Smooth muscle cell (in vitro differentiated cells): ENCODE data around the gene SMPX. TPM values are rescaled to one million over a fixed set of nuclear protein-coding genes. Genes with fewer than 3 reads are reported as not detected.
"Not testable (repeated sequence)": the region's sequence is repeated elsewhere in the genome, so short reads cannot be mapped to it uniquely, and the experiment has no call there.

ENCODE experiments used
- DNase-seq: peaks from one replicate; lab custom pipeline; 2025; ENCODE audit not compliant: unreplicated experiment; lab: John Stamatoyannopoulos, UW
- H2AFZ ChIP-seq: fragments of 200-600 bp; sonication (generic); 2 replicates; pipeline ENCODE4 v1.6.0; 2016; ENCODE audit warnings: antibody characterized with exemption, low read depth, mild to moderate bottlenecking
- H3F3A ChIP-seq: fragments of 200-600 bp; sonication (generic); 2 replicates; pipeline ENCODE4 v1.6.0; 2017; ENCODE audit warnings: antibody characterized with exemption, low read depth
- H3K27ac ChIP-seq: fragments of 200-600 bp; sonication (generic); 2 replicates; pipeline ENCODE4 v1.5.1; 2016; ENCODE audit warnings: low read depth, mild to moderate bottlenecking
- H3K27me3 ChIP-seq: fragments of 200-600 bp; sonication (generic); 2 replicates; pipeline ENCODE4 v1.6.1; 2016; ENCODE audit warnings: low read depth, mild to moderate bottlenecking
- H3K36me3 ChIP-seq: fragments of 200-600 bp; sonication (generic); 2 replicates; pipeline ENCODE4 v1.5.1; 2016; ENCODE audit warnings: low read depth
- H3K4me1 ChIP-seq: fragments of 200-600 bp; sonication (generic); 2 replicates; pipeline ENCODE4 v1.5.1; 2016; ENCODE audit warnings: low read depth
- H3K4me2 ChIP-seq: fragments of 200-600 bp; sonication (generic); 2 replicates; pipeline ENCODE4 v1.6.0; 2016; ENCODE audit warnings: mild to moderate bottlenecking
- H3K4me3 ChIP-seq: fragments of 200-600 bp; sonication (generic); 2 replicates; pipeline ENCODE4 v1.5.1; 2016; ENCODE audit warnings: mild to moderate bottlenecking
- H3K79me2 ChIP-seq: fragments of 200-600 bp; sonication (generic); 2 replicates; pipeline ENCODE4 v1.6.0; 2016; ENCODE audit warnings: low read depth, mild to moderate bottlenecking
- H3K9ac ChIP-seq: fragments of 200-600 bp; sonication (generic); 2 replicates; pipeline ENCODE4 v1.6.0; 2016; ENCODE audit warnings: low read depth
- H3K9me3 ChIP-seq: fragments of 200-600 bp; sonication (generic); replicated peaks from 2 replicates; pipeline ENCODE4 v1.5.1; 2016; ENCODE audit warnings: low read depth
- H4K20me1 ChIP-seq: fragments of 200-600 bp; sonication (generic); 2 replicates; pipeline ENCODE4 v1.6.0; 2016; ENCODE audit warnings: low read depth
- WGBS: methylation state at CpG from one replicate; pipeline ENCODE4 v1.1.7; 2016; ENCODE audit warnings: low lambda C conversion rate; 5-methylcytosine and 5-hydroxymethylcytosine counted together
- polyA plus RNA-seq: library from polyadenylated mRNA; unstranded; fragments of >200 nt; fragmentation: Nextera tagmentation; extraction: Ambion mirVana; gene quantifications from 2 replicates; pipeline ENCODE4 v1.2.1, GENCODE V29; 2016
- total RNA-seq: library from RNA; depleted of rRNA; stranded (reverse); fragments of >200 nt; gene quantifications from 2 replicates; pipeline ENCODE4 v1.2.3, GENCODE V29; 2014
- TF ChIP-seq, protein P1 (sequence below): fragments of 200-600 bp; sonication (generic); IDR thresholded peaks from 2 replicates; pipeline ENCODE4 v1.5.1; 2017; ENCODE audit warnings: borderline replicate concordance, mild to moderate bottlenecking, antibody characterized with exemption; ENCODE audit not compliant: insufficient read depth, poor library complexity, severe bottlenecking

SMPX gene
- total and polyA plus RNA-seq, 2 experiments from 2014 or later, result 0.37 TPM; not detected in 1

- H3K4me1 ChIP-seq, result no peaks in the 10 kb centered on the region
- WGBS, result 76% methylated on average over 1 of the region's 1 CpG
- no peaks in the 10 kb centered on the region for H3K9me3 ChIP-seq
- H3K36me3 ChIP-seq, result no peaks in the 10 kb centered on the region
- no peaks in the 10 kb centered on the region for H3F3A ChIP-seq
- no peaks in the 10 kb centered on the region for H4K20me1 ChIP-seq
- TF ChIP-seq, protein P1, sequence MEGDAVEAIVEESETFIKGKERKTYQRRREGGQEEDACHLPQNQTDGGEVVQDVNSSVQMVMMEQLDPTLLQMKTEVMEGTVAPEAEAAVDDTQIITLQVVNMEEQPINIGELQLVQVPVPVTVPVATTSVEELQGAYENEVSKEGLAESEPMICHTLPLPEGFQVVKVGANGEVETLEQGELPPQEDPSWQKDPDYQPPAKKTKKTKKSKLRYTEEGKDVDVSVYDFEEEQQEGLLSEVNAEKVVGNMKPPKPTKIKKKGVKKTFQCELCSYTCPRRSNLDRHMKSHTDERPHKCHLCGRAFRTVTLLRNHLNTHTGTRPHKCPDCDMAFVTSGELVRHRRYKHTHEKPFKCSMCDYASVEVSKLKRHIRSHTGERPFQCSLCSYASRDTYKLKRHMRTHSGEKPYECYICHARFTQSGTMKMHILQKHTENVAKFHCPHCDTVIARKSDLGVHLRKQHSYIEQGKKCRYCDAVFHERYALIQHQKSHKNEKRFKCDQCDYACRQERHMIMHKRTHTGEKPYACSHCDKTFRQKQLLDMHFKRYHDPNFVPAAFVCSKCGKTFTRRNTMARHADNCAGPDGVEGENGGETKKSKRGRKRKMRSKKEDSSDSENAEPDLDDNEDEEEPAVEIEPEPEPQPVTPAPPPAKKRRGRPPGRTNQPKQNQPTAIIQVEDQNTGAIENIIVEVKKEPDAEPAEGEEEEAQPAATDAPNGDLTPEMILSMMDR, result no peak
- H3K4me2 ChIP-seq, result no peak overlapping the region
- no peak overlapping the region for H2AFZ ChIP-seq
- no peaks in the 10 kb centered on the region for H3K27me3 ChIP-seq
- no peaks in the 10 kb centered on the region for H3K79me2 ChIP-seq
- no peak overlapping the region for H3K27ac ChIP-seq
- no peak overlapping the region for H3K4me3 ChIP-seq
- DNase-seq, result no peak
- H3K9ac ChIP-seq, result no peak overlapping the region
Observed at GRCh38 chrX:21781525-21781924, 23.6 kb upstream of the SMPX start.

- Histone ChIP-seq H2AFZ (no peak overlapping the region), H3F3A (no peaks in the 10 kb centered on the region), H3K4me2 (no peak overlapping the region), H3K9ac (no peak overlapping the region), H3K9me3 (no peaks in the 10 kb centered on the region), H3K4me3 (no peak overlapping the region), H4K20me1 (no peaks in the 10 kb centered on the region), H3K36me3 (no peaks in the 10 kb centered on the region), H3K4me1 (no peaks in the 10 kb centered on the region), H3K27me3 (no peaks in the 10 kb centered on the region), H3K79me2 (no peaks in the 10 kb centered on the region), H3K27ac (no peak overlapping the region)
- TF ChIP-seq, protein P1, result no peak
- no peak for DNase-seq
- 64% methylated on average over 3 of the region's 3 CpGs for WGBS
Observed at GRCh38 chrX:21779095-21779494, 21.2 kb upstream of the SMPX start.

DNA sequence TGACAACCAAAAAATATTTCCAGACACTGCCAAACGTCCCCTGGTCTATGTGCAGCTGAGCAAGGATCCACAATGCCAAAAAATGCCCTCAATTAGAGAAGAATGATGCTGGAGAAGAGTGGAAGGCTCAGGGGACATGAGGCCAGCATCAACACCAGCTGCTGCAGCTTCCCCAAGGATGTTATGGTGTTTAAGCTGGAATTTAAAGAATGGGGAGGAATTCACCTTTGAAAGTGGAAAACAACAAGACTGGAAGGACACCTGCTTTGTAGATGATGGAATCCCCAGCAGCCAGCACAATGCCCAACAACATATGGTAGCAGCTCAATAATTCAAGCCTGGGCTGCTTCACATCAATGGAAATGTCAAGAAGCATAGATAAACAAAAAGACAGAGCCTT is 20.3 kb upstream of the SMPX start:
- H2AFZ ChIP-seq, result no peak overlapping the region
- TF ChIP-seq, protein P1, result no peak
- H3K79me2 ChIP-seq, result no peaks in the 10 kb centered on the region
- H3K9ac ChIP-seq, result no peak overlapping the region
- no peaks in the 10 kb centered on the region for H3K27me3 ChIP-seq
- H4K20me1 ChIP-seq, result no peaks in the 10 kb centered on the region
- H3K9me3 ChIP-seq, result no peaks in the 10 kb centered on the region
- H3K4me3 ChIP-seq, result no peak overlapping the region
- no peak for DNase-seq
- H3F3A ChIP-seq, result no peaks in the 10 kb centered on the region
- no peaks in the 10 kb centered on the region for H3K4me1 ChIP-seq
- H3K4me2 ChIP-seq, result no peak overlapping the region
- H3K27ac ChIP-seq, result no peak overlapping the region
- WGBS, result 32% methylated on average over 1 of the region's 1 CpG
- H3K36me3 ChIP-seq, result no peaks in the 10 kb centered on the region

DNA sequence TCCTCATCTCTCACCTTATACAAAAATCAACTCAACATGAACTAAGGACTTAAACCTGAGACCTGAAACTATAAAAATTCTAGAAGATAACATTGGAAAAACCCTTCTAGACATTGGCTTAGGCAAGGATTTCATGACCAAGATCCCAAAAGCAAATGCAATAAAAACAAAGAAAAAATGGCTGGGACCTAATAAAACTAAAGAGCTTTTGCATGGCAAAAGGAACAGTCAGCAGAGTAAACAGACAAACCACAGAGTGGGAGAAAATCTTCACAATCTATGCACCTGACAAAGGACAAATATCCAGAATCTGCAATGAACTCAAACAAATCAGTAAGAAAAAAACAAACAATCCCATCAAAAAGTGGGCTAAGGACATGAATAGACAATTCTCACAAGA is 17.2 kb upstream of the SMPX start:
- not testable (repeated sequence) for H3K4me2 ChIP-seq, H3K9ac ChIP-seq, H3K36me3 ChIP-seq, H3K4me1 ChIP-seq, H3K4me3 ChIP-seq, H3K9me3 ChIP-seq, H3K27me3 ChIP-seq, H3K27ac ChIP-seq, H3F3A ChIP-seq, H3K79me2 ChIP-seq, DNase-seq, H2AFZ ChIP-seq, H4K20me1 ChIP-seq

GRCh38 chrX:21773036-21773435 is 15.1 kb upstream of the SMPX start:
- not testable (repeated sequence) for H3K4me2 ChIP-seq, H3K36me3 ChIP-seq, H3K27me3 ChIP-seq, H3K79me2 ChIP-seq, H3K4me1 ChIP-seq, H3K9ac ChIP-seq, H3K4me3 ChIP-seq, H3K9me3 ChIP-seq, H2AFZ ChIP-seq, H4K20me1 ChIP-seq, H3F3A ChIP-seq, H3K27ac ChIP-seq, DNase-seq
- 48% methylated on average over 2 of the region's 2 CpGs for WGBS
